NCI-H2171 (cell line): ENCODE results near the gene MYADML2.
"Not testable (repeated sequence)": the region's sequence is repeated elsewhere in the genome, so short reads cannot be mapped to it uniquely, and the experiment has no call there.

Experiments used
- DNase-seq: peaks from one replicate; lab custom pipeline; 2025; lab: John Stamatoyannopoulos, UW

MYADML2 gene

GRCh38 chr17:81924557-81925532, 22.2 kb downstream of the MYADML2 start:
- DNase-seq: no peak

- DNase-seq: no peak
These were observed 23.5 kb downstream of the MYADML2 start for GRCh38 chr17:81923302-81924260.

- no peak for DNase-seq
These were observed 24.3 kb downstream of the MYADML2 start for GRCh38 chr17:81922566-81923301.

GRCh38 chr17:81921996-81922565, 25.0 kb downstream of the MYADML2 start:
- no peak for DNase-seq

- no peak for DNase-seq
These were observed 25.5 kb downstream of the MYADML2 start for GRCh38 chr17:81921537-81921862.

GRCh38 chr17:81920612-81921536, 26.2 kb downstream of the MYADML2 start:
- no peak for DNase-seq

GRCh38 chr17:81918832-81919545, 28.0 kb downstream of the MYADML2 start:
- DNase-seq: no peak

GRCh38 chr17:81918333-81918669, 28.7 kb downstream of the MYADML2 start:
- not testable (repeated sequence) for DNase-seq

- DNase-seq: peak; percentile 74
These were observed 29.3 kb downstream of the MYADML2 start, which contains the start of gene SIRT7 for GRCh38 chr17:81917565-81918332. Gene SIRT7 (minus strand): TSS chr17:81918176. CDS start chr17:81918131, 45 bp downstream.

- DNase-seq: no peak
These were observed 30.6 kb downstream of the MYADML2 start for GRCh38 chr17:81916234-81917001.

GRCh38 chr17:81915331-81915730, 31.7 kb downstream of the MYADML2 start:
- no peak for DNase-seq

- no peak for DNase-seq
These were observed 32.8 kb downstream of the MYADML2 start for GRCh38 chr17:81914103-81914850.

GRCh38 chr17:81913394-81914102, 33.5 kb downstream of the MYADML2 start:
- no peak for DNase-seq

- DNase-seq: no peak
These were observed 34.4 kb downstream of the MYADML2 start for GRCh38 chr17:81912441-81913309.

GRCh38 chr17:81911969-81912368, 35.1 kb downstream of the MYADML2 start:
- DNase-seq: no peak
